Ovary (tissue), 3 donors: ENCODE measurements around the gene FCRL6.

Source experiments
- EP300 ChIP-seq: sonication (generic); formaldehyde crosslinking; IDR thresholded peaks from one replicate; pipeline ENCODE4 v1.6.1; 2017; ENCODE audit warnings: antibody characterized with exemption
- POLR2A ChIP-seq: fragments of 450-650 bp; IDR thresholded peaks from one replicate; pipeline ENCODE4 v1.6.1; 2017; ENCODE audit warnings: antibody characterized with exemption, mild to moderate bottlenecking, moderate library complexity
- TF ChIP-seq, protein P1 (sequence below), 3 donors: fragments of 450-650 bp in 2 of 3; fragments of 200-600 bp in 1 of 3; IDR thresholded peaks; one replicate each; pipeline versions ENCODE4 v1.5.1 to v1.8.0; 2016 to 2022; ENCODE audit warnings: antibody characterized with exemption in 3 of 3, mild to moderate bottlenecking in 1 of 3
- donor health status: DM: no; HTN: no; CAD: no.

DNA sequence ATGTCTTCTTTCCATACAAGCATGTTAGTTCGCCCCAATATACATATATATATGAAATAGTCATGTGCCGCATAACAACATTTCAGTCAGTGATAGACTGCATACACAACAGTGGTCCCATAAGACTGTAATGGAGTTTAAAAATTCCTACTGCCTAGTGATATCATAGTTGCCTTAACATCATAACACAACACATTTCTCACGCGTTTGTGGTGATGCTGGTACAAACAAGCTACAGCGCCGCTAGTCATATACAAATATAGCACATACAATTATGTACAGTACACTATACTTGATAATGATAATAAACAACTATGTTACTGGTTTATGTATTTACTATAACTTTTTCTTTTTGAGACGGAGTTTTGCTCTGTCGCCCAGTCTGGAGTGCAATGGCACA, 13.8 kb downstream of the FCRL6 start:
- TF ChIP-seq, protein P1, sequence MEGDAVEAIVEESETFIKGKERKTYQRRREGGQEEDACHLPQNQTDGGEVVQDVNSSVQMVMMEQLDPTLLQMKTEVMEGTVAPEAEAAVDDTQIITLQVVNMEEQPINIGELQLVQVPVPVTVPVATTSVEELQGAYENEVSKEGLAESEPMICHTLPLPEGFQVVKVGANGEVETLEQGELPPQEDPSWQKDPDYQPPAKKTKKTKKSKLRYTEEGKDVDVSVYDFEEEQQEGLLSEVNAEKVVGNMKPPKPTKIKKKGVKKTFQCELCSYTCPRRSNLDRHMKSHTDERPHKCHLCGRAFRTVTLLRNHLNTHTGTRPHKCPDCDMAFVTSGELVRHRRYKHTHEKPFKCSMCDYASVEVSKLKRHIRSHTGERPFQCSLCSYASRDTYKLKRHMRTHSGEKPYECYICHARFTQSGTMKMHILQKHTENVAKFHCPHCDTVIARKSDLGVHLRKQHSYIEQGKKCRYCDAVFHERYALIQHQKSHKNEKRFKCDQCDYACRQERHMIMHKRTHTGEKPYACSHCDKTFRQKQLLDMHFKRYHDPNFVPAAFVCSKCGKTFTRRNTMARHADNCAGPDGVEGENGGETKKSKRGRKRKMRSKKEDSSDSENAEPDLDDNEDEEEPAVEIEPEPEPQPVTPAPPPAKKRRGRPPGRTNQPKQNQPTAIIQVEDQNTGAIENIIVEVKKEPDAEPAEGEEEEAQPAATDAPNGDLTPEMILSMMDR (IDR thresholded peaks at IDR 0.05) = no peak
- TF ChIP-seq POLR2A = no peak
- no peak for TF ChIP-seq EP300
